K562 (cell line): Measurements from ENCODE around the gene OR7A5. TPM values are rescaled to one million over a fixed set of nuclear protein-coding genes. Genes with fewer than 3 reads are reported as not detected.
A peak's percentile ranks its signal among the peaks of the same experiment; 100 is the strongest.

Experiments
- ATAC-seq: fragments of 200-7000 bp; cut with Tn5 transposase; 3 replicates; pipeline ENCODE4 v1.9.1; 2020; ENCODE audit warnings: moderate library complexity
- BruUV-seq: library from RNA; stranded (reverse); fragments of 400-500 nt; replicated peaks from 2 replicates; lab custom pipeline; 2021; lab: Mats Ljungman, UMichigan
- CTCF ChIA-PET: fragments of 300-600 bp; formaldehyde crosslinking; extraction: SDS; loops from one replicate; lab custom pipeline; 2021; ENCODE audit warnings: low intra/inter-chr PET ratio; lab: Yijun Ruan, JAX
- POLR2A ChIA-PET: fragments of 300-600, 350-650 bp; sonication (Branson Sonifier 250); formaldehyde crosslinking; extraction: SDS; loops from one replicate; lab custom pipeline; 2021; ENCODE audit warnings: antibody characterized with exemption, inconsistent platforms; lab: Yijun Ruan, JAX
- DNase-seq, 4 experiments: peaks; one replicate each; pipeline versions ENCODE4 v3.0.0 to v3.0.0-alpha.2; 2011 to 2018; ENCODE audit warnings: low spot score in 3 of 4, mixed read lengths in 3 of 4; ENCODE audit errors: extremely low read depth in 1 of 4
- FAIRE-seq: peaks from 2 replicates; lab custom pipeline; 2011; peaks lifted over from hg19 to GRCh38; lab: Jason Lieb, UNC
- H2AFZ ChIP-seq: 2 replicates; pipeline ENCODE4 v1.6.0; 2011; ENCODE audit warnings: low read depth, low read length, control low read depth, inconsistent platforms
- H3K27ac ChIP-seq: fragments of 200-600 bp; 3 replicates; pipeline ENCODE4 v1.8.0; 2011; ENCODE audit warnings: low read depth, mild to moderate bottlenecking, control low read depth, inconsistent platforms, low read length, moderate library complexity, mixed read lengths; ENCODE audit errors: extremely low read depth
- H3K27me3 ChIP-seq, 2 experiments: fragments of 300-600 bp in 1 of 2; 2 replicates in 1 of 2; 3 replicates in 1 of 2; pipeline versions ENCODE4 v1.6.0 to v1.8.0; 2011; ENCODE audit warnings: inconsistent platforms in 2 of 2, low read length in 2 of 2, mild to moderate bottlenecking in 1 of 2, mixed read lengths in 1 of 2, moderate library complexity in 1 of 2; ENCODE audit not compliant: control insufficient read depth in 2 of 2, insufficient read depth in 2 of 2
- H3K36me3 ChIP-seq: fragments of 300-600 bp; 3 replicates; pipeline ENCODE4 v1.8.0; 2011; ENCODE audit warnings: mild to moderate bottlenecking, low read length, inconsistent platforms; ENCODE audit not compliant: control insufficient read depth, insufficient read depth
- H3K4me1 ChIP-seq, 2 experiments: fragments of 200-600 bp in 1 of 2; replicated peaks in 1 of 2; 2 replicates in 1 of 2; 3 replicates in 1 of 2; pipeline versions ENCODE4 v1.5.1 to v1.8.0; 2011; ENCODE audit warnings: inconsistent platforms in 2 of 2, low read length in 2 of 2, mild to moderate bottlenecking in 1 of 2, mixed read lengths in 1 of 2, moderate library complexity in 1 of 2; ENCODE audit not compliant: control insufficient read depth in 2 of 2, insufficient read depth in 2 of 2
- H3K4me2 ChIP-seq: 2 replicates; pipeline ENCODE4 v1.6.1; 2011; ENCODE audit warnings: low read length, control low read depth, inconsistent platforms, mixed read lengths; ENCODE audit not compliant: insufficient read depth
- H3K4me3 ChIP-seq: fragments of 200-600 bp; sonication (generic), shearing (Covaris generic); 2 replicates; pipeline ENCODE4 v1.5.1; 2016; ENCODE audit warnings: control low read depth, inconsistent platforms
- H3K79me2 ChIP-seq: fragments of 200-600 bp; 3 replicates; pipeline ENCODE4 v1.8.0; 2011; ENCODE audit warnings: low read length, inconsistent platforms; ENCODE audit not compliant: control insufficient read depth, insufficient read depth
- H3K9ac ChIP-seq, 2 experiments: 2 replicates each; pipeline versions ENCODE4 v1.6.0 to v1.6.1; 2011; ENCODE audit warnings: low read depth in 2 of 2, low read length in 2 of 2, control low read depth in 1 of 2, inconsistent platforms in 1 of 2, mild to moderate bottlenecking in 1 of 2, mixed read lengths in 1 of 2; ENCODE audit not compliant: insufficient read depth in 1 of 2
- H3K9me1 ChIP-seq: one replicate; pipeline ENCODE4 v1.6.0; 2011; ENCODE audit warnings: inconsistent platforms, mild to moderate bottlenecking, low read length, moderate library complexity; ENCODE audit not compliant: control insufficient read depth, insufficient read depth
- H3K9me3 ChIP-seq: replicated peaks from 2 replicates; pipeline ENCODE4 v1.5.1; 2011; ENCODE audit warnings: low read depth, low read length, inconsistent platforms; ENCODE audit not compliant: control insufficient read depth, insufficient read depth
- H4K20me1 ChIP-seq: replicated peaks from 2 replicates; pipeline ENCODE4 v1.6.1; 2011; ENCODE audit warnings: low read length, inconsistent platforms, mixed read lengths; ENCODE audit not compliant: control insufficient read depth, insufficient read depth
- CEBPB ChIP-seq: fragments of 450-650 bp; IDR thresholded peaks from 2 replicates; pipeline ENCODE4 v1.6.1; 2016; ENCODE audit warnings: missing genetic modification characterization, missing compliant biosample characterization
- ELF1 ChIP-seq: fragments of 200-800 bp; sonication (Bioruptor generic); IDR thresholded peaks from 2 replicates; pipeline ENCODE4 v1.6.1; 2016; ENCODE audit warnings: missing genetic modification characterization, missing compliant biosample characterization
- FOXA3 ChIP-seq, 2 experiments: fragments of 450-650 bp in 1 of 2; sonication (generic) in 1 of 2; formaldehyde crosslinking; IDR thresholded peaks in 1 of 2; conservative IDR thresholded peaks in 1 of 2; 2 replicates each; pipeline versions ENCODE4 v1.4.0 to v1.8.0; 2020 to 2022; ENCODE audit warnings: mild to moderate bottlenecking in 2 of 2, missing genetic modification reagents in 1 of 2
- LCOR ChIP-seq: sonication (generic); formaldehyde crosslinking; IDR thresholded peaks from 2 replicates; pipeline ENCODE4 v1.8.0; 2022; ENCODE audit warnings: mild to moderate bottlenecking, missing genetic modification reagents
- MEF2D ChIP-seq: conservative IDR thresholded peaks from 2 replicates; pipeline ENCODE4 v1.6.1; 2016; ENCODE audit warnings: low read depth, missing genetic modification characterization, missing compliant biosample characterization
- PRMT5 ChIP-seq: sonication (generic); formaldehyde crosslinking; IDR thresholded peaks from 2 replicates; pipeline ENCODE4 v1.5.0; 2020; ENCODE audit warnings: missing genetic modification reagents
- SNIP1 ChIP-seq: fragments of 450-650 bp; IDR thresholded peaks from 2 replicates; pipeline ENCODE4 v1.7.1; 2017; ENCODE audit warnings: low read depth, mild to moderate bottlenecking
- SPI1 ChIP-seq: IDR thresholded peaks from 2 replicates; pipeline ENCODE4 v1.6.1; 2011; ENCODE audit warnings: low read depth, low read length, control low read depth, borderline replicate concordance
- WGBS: fragments of 100-300 bp; shearing (Covaris generic); methylation state at CpG from one replicate; pipeline ENCODE4 v1.1.6; 2016; ENCODE audit warnings: low coverage, mixed read lengths; ENCODE audit not compliant: insufficient coverage; ENCODE audit errors: missing lambda C conversion rate; 5-methylcytosine and 5-hydroxymethylcytosine counted together
- in situ Hi-C: fragments of 300-500 bp; cut with MboI; formaldehyde crosslinking; loops from 4 replicates; pipeline ENCODE4 v1.15.0; 2018; ENCODE audit warnings: inconsistent platforms, mixed read lengths
- intact Hi-C: fragments of 100-400 bp; cut with micrococcal nuclease; formaldehyde crosslinking; loops from 2 replicates; pipeline ENCODE4 v1.14.2; 2022
- polyA plus RNA-seq, 8 experiments: library from polyadenylated mRNA; depleted of rRNA in 4 of 8; stranded (reverse) in 5 of 8; unstranded in 3 of 8; fragments of >200 nt; fragmentation: Nextera tagmentation in 2 of 8; fragmentation: Illumina TruSeq in 1 of 8; extraction: Ambion mirVana in 2 of 8; extraction: Trizol in 1 of 8; gene quantifications; 2 replicates each; pipeline versions ENCODE4 v1.2.1 to v1.2.3, GENCODE V29; 2011 to 2014; ENCODE audit warnings: inconsistent platforms in 1 of 8, missing spikeins in 1 of 8
- total RNA-seq, 7 experiments: library from RNA; depleted of rRNA in 6 of 7; stranded (reverse); fragments of >200 nt in 6 of 7; fragmentation: Illumina TruSeq in 2 of 7; extraction: Trizol in 2 of 7; gene quantifications; 2 replicates each; pipeline versions ENCODE4 v1.2.1 to v1.2.3, GENCODE V29; 2011 to 2021; ENCODE audit warnings: low replicate concordance in 1 of 7
- TF ChIP-seq, protein P1 (sequence below): fragments of 450-650 bp; IDR thresholded peaks from 2 replicates; pipeline ENCODE4 v1.6.1; 2014; ENCODE audit warnings: low read depth, mild to moderate bottlenecking, moderate library complexity, borderline replicate concordance
- TF ChIP-seq, protein P2 (sequence below): fragments of 250-450 bp; sonication (Bioruptor Pico); IDR thresholded peaks from 2 replicates; pipeline ENCODE4 v1.5.0; 2020; ENCODE audit warnings: mild to moderate bottlenecking, borderline replicate concordance
- TF ChIP-seq, protein P3 (sequence below): sonication (generic); formaldehyde crosslinking; IDR thresholded peaks from 2 replicates; pipeline ENCODE4 v1.4.0; 2020; ENCODE audit warnings: mild to moderate bottlenecking, missing genetic modification reagents
- TF ChIP-seq, protein P4 (sequence below): fragments of 450-650 bp; IDR thresholded peaks from 2 replicates; pipeline ENCODE4 v1.6.1; 2016
- TF ChIP-seq, protein P5 (sequence below): IDR thresholded peaks from 2 replicates; pipeline ENCODE4 v1.6.1; 2016; ENCODE audit warnings: missing genetic modification characterization, missing compliant biosample characterization

Gene OR7A5
- total and polyA plus RNA-seq, 9 of the 15 experiments (the other 6 are each of a cell fraction or from before 2014, with no cell fraction given), result not detected

GRCh38 chr19:14821937-14822336 is 13.0 kb downstream of the OR7A5 start:
- Histone ChIP-seq H3K36me3 (no peaks in the 10 kb centered on the region), H4K20me1 (no peaks in the 10 kb centered on the region), H3K9ac (no peak overlapping the region), H3K4me2 (no peak overlapping the region), H3K4me3 (no peak overlapping the region), H3K79me2 (no peaks in the 10 kb centered on the region), H3K9me3 (0 out of 2 replicates have a peak, but pooled peaks cover 2% of the 10 kb centered on the region), H2AFZ (0 out of 2 replicates have a peak overlapping the region, but pooled peaks have one; percentile 11), H3K27me3 (peaks cover 6 to 9% of the 10 kb centered on the region in 2 experiments; a peak in 2 of 5 replicates), H3K27ac (no peak overlapping the region), H3K4me1 (peaks cover 3 to 6% of the 10 kb centered on the region in 2 experiments; a peak in 2 of 5 replicates), H3K9me1 (no peaks in the 10 kb centered on the region)
- POLR2A ChIA-PET, result no interaction called here
- ATAC-seq, result no peak
- FAIRE-seq, result no peak
- peak in 1 of 2 experiments; percentile 48; a peak in 2 of 4 replicates for TF ChIP-seq FOXA3 (CRISPR knock-in tag; conservative IDR thresholded peaks at IDR 0.05 in 1 of 2, IDR thresholded peaks at IDR 0.05 in 1 of 2)
- TF ChIP-seq, protein P1, sequence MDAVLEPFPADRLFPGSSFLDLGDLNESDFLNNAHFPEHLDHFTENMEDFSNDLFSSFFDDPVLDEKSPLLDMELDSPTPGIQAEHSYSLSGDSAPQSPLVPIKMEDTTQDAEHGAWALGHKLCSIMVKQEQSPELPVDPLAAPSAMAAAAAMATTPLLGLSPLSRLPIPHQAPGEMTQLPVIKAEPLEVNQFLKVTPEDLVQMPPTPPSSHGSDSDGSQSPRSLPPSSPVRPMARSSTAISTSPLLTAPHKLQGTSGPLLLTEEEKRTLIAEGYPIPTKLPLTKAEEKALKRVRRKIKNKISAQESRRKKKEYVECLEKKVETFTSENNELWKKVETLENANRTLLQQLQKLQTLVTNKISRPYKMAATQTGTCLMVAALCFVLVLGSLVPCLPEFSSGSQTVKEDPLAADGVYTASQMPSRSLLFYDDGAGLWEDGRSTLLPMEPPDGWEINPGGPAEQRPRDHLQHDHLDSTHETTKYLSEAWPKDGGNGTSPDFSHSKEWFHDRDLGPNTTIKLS, result peak; percentile 42; the same call in 1 of the 2 replicates
- peak; percentile 63 for TF ChIP-seq CEBPB
- TF ChIP-seq, protein P2, sequence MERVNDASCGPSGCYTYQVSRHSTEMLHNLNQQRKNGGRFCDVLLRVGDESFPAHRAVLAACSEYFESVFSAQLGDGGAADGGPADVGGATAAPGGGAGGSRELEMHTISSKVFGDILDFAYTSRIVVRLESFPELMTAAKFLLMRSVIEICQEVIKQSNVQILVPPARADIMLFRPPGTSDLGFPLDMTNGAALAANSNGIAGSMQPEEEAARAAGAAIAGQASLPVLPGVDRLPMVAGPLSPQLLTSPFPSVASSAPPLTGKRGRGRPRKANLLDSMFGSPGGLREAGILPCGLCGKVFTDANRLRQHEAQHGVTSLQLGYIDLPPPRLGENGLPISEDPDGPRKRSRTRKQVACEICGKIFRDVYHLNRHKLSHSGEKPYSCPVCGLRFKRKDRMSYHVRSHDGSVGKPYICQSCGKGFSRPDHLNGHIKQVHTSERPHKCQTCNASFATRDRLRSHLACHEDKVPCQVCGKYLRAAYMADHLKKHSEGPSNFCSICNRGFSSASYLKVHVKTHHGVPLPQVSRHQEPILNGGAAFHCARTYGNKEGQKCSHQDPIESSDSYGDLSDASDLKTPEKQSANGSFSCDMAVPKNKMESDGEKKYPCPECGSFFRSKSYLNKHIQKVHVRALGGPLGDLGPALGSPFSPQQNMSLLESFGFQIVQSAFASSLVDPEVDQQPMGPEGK (CRISPR knock-in tag), result no peak
- peak; percentile 85 for TF ChIP-seq SPI1
- peak; percentile 56 for TF ChIP-seq ELF1 (tag)
- no peak for TF ChIP-seq SNIP1
- no peak for TF ChIP-seq PRMT5 (CRISPR knock-in tag)
- TF ChIP-seq, protein P3, sequence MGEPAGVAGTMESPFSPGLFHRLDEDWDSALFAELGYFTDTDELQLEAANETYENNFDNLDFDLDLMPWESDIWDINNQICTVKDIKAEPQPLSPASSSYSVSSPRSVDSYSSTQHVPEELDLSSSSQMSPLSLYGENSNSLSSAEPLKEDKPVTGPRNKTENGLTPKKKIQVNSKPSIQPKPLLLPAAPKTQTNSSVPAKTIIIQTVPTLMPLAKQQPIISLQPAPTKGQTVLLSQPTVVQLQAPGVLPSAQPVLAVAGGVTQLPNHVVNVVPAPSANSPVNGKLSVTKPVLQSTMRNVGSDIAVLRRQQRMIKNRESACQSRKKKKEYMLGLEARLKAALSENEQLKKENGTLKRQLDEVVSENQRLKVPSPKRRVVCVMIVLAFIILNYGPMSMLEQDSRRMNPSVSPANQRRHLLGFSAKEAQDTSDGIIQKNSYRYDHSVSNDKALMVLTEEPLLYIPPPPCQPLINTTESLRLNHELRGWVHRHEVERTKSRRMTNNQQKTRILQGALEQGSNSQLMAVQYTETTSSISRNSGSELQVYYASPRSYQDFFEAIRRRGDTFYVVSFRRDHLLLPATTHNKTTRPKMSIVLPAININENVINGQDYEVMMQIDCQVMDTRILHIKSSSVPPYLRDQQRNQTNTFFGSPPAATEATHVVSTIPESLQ (CRISPR knock-in tag), result no peak
- TF ChIP-seq, protein P4, sequence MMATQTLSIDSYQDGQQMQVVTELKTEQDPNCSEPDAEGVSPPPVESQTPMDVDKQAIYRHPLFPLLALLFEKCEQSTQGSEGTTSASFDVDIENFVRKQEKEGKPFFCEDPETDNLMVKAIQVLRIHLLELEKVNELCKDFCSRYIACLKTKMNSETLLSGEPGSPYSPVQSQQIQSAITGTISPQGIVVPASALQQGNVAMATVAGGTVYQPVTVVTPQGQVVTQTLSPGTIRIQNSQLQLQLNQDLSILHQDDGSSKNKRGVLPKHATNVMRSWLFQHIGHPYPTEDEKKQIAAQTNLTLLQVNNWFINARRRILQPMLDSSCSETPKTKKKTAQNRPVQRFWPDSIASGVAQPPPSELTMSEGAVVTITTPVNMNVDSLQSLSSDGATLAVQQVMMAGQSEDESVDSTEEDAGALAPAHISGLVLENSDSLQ, result no peak
- no peak for TF ChIP-seq LCOR (CRISPR knock-in tag)
- peak; percentile 49; the same call in 1 of the 2 replicates for TF ChIP-seq MEF2D (tag)
- TF ChIP-seq, protein P5, sequence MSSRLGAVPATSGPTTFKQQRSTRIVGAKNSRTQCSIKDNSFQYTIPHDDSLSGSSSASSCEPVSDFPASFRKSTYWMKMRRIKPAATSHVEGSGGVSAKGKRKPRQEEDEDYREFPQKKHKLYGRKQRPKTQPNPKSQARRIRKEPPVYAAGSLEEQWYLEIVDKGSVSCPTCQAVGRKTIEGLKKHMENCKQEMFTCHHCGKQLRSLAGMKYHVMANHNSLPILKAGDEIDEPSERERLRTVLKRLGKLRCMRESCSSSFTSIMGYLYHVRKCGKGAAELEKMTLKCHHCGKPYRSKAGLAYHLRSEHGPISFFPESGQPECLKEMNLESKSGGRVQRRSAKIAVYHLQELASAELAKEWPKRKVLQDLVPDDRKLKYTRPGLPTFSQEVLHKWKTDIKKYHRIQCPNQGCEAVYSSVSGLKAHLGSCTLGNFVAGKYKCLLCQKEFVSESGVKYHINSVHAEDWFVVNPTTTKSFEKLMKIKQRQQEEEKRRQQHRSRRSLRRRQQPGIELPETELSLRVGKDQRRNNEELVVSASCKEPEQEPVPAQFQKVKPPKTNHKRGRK (tag), result 0 out of 2 replicates have a peak, but pooled peaks have one; percentile 25
- DNase-seq, result no peak
- no TSS peak for BruUV-seq
- intact Hi-C loops, result no loop called here
- in situ Hi-C loops, result no loop called here
- CTCF ChIA-PET, result no interaction called here
- 1% methylated on average over 6 of the region's 6 CpGs for WGBS
